GM19099 (cell line): Measurements from ENCODE around the gene SHANK2.

ENCODE experiments used
- POLR2A ChIP-seq: IDR thresholded peaks from 3 replicates; pipeline ENCODE4 v1.6.1; 2011; ENCODE audit warnings: low read depth; ENCODE audit not compliant: insufficient read length; ENCODE audit errors: extremely low read depth

Gene SHANK2

DNA sequence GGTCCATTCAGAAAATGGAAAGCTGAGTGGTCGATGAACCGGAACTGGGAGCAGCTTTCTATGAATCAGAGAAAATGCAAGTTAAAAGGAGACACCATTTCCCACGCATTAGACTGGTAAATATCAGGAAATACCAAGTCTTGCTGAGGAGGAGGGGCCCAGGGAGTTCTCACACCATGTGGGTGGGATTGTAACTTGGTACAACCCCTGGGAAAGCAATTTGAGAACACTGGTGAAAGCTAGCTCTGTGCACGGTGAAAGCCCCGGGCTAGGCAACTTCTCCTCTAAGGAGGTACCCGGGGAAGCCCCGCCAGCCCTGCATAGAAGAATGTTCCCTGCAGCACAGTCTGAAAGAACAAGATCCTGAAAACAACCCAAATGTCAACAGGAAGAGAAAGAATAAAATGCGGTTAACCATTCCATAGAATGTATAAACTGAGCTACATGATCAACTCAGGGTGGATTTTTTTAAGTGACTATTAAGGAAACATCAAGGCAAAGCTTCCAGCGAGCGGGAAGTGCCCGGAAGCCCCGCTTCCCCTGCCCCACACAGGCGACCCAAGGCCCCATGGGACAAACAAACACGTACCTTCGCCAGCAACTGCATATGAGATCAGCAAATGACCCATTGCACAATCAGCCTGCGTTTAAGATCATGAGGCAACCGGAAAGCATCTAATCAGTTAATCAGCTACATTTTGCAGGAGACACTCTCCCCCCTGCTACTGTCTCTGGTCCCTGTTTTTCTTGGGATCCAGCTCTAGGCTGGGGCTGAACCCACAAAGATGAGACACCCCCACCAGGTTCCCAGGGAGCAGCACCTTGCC is 11.3 kb downstream of the SHANK2 start:
- TF ChIP-seq POLR2A: no peak

DNA sequence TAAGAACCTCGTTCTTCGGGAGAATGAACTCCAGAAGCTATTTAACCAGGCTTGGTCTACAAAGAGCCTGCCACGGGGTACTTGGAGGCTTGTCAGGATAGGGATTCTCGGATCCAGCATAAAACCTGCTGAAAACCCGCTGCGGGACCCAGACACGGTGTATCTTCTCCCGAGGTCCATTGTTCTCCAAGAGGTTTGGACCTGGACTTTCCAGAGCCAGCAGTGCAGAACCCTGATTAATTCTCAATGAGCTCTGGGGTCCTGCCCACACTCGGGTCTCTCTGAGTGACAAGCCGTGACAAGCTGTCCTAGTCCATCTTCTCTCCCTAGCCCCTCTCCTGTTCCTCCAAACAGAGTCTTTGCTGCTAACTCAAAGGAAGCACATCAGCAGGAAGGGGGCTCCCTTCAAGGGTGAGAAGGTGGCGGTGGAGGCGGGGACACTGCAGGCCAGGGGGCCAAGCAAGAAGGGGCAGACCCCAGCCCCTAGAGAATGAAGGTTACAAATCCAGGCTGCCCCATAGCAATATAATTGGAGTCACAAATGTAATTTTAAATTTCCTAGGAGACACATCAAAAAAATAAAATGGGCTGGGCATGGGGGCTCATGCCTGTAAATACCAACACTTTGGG is 12.2 kb downstream of the SHANK2 start:
- no peak for TF ChIP-seq POLR2A

DNA sequence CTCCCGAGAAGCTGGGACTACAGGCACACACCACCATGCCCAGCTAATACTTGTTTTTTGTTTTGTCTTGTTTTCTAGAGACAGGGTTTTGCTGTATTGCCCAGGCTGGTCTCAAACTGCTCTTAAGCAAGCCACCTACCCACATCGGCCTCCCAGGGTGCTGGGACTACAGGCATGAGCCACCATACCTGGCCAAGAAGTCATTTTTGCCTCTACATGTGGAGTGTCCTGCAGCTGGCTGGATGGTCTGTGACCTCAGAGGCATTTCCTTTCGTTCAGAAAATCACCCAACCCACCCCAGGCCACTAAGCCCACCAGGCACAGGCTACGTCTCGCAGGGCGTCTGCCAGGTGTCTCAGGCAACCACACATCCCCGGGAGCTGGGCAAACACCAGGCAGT is 12.8 kb downstream of the SHANK2 start:
- TF ChIP-seq POLR2A: no peak

DNA sequence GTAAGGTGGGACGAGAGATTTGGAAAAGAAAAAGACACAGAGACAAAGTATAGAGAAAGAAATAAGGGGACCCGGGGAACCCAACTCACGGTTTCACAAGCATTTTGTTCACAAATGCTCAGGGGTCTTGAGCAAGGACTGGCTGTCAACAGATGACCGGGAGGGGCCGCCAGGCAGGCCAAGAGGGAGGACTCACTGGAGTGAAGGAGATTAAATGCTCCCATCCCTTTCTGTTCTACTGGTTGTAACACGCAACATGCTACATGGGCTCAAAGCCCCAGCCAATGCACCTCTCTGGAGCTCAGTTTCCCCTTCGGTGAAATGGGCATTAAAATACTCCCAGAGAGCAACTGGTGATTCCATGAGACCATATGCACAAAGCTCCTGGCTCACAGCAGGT is 13.4 kb downstream of the SHANK2 start:
- TF ChIP-seq POLR2A: no peak

DNA sequence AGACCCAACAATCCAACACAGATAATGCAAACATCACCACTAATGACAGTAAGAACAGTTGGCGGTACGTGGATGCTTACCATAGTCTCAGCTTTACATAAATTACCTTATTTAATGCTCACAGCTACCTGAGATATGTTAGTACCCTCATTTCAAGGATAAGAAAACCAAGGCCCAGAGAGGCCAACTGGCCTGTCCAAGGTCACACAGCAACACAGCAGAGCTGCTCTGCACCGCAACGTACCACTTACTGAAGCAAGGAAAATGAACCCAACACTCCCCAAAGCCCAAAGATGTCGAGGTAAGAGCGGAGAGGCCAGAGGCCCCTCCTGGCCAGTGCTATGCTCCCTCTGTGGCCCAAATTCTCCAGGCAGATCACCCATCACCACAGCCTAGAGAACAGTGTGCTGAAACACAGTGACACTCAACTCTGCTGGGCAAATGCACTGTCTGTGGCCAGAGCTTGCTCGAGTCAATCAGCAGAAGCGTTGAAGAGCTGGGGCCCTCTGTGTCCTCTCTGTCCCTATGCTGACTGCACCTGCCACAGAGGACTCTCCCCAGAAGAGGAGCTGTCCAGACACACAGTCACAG is 14.0 kb downstream of the SHANK2 start:
- TF ChIP-seq POLR2A: no peak

DNA sequence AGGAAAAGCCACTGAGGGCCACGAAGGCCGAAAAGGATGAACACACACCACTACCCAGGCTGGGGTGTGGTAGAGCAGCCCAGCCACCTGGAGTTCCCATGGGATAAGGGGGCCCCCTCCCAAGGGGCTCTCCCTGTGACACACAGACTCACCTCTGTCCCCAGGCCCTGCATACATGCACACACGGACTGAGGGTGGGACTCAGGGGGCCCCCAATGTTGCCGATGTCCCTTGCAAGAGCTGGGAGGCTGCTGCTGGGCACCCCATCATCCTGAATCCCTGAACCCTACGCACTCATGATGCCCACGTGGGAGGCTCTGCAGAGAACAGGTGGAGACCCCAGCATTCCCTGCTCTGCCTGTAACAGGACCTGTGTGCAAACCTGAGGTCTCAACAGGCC is 14.5 kb downstream of the SHANK2 start:
- no peak for TF ChIP-seq POLR2A

DNA sequence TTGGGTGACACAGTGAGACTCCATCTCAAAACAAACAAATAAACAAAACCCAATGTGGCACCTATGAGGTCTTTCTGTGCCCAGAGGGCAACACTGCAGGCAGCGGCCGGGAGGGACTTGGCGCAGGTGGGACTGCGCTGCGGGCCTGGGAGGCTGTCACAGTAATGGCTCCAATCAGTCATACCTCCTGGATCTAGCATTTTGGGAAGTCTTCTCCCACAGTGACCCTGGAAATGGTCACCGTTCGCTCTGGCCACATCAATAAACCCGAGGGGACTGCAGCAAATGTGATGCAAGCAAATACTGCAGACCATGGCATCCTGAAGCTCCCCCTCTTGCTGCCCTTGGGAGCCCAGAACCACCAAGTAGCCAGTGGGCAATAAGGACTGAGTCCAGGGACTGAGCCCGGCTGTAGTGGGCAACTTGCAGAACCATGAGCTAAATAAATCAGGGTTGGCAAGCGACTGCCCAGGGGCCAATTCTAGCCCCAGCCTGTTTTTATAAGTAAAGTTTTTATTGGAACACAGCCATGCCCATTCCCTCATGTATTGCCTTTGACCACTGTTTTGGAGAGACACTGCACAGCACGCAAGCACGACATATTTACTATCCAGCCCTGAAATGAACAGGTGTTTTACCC is 15.4 kb downstream of the SHANK2 start:
- TF ChIP-seq POLR2A: no peak

DNA sequence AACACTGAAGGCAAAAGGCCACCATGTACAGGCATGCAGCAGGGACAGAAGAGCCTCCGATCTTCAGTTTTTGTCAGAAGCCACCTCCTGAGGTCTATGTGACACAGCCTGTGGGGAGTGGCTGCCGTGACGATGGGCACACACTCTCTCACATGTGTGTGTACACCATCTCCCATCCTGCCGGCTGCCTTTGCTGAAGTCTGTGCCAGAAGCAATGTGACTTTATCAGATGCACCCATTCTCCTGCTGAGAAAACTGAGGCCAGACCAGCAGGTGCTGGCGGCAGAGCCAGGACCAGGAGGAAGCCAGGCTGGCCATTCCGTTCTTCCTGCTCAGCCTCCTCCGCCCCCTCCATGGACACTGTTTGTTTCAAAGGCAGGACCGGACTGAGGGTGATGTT is 16.7 kb downstream of the SHANK2 start:
- no peak for TF ChIP-seq POLR2A

DNA sequence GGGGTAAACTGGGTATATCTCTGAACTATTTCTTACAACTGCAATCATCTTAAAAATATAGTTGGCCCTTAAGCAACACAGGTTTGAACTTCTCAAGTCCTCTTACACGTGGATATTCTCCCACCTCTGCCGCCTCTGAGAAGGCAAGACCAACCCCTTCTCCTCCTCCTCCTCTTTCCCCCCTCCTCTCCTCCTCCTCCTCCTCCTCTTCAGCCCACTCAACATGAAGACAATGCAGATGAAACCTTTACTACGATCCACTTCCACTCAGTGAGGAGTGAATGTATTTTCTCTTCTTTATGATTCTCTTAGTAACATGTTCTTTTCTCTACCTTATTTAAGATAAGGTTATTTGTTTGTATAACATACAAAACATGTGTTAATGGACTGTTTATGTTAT is 20.0 kb downstream of the SHANK2 start:
- no peak for TF ChIP-seq POLR2A

DNA sequence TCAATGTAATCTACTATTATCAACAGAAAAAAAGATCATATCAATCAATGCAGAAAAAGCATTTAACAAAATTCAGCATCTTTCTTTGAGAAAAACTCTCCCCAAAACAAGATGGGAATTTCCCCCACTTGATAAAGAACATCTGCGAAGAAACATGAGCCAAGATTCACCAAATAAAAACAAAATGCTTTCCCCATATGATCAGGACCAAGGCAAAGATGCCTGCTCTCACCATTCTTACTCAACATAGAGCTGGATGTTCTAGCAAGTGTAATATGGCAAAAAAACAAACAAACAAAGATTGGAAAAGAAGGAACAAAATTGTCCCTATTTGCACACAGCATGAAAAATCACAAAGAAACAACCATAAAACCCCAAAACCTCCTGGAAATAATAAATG is 23.4 kb downstream of the SHANK2 start:
- no peak for TF ChIP-seq POLR2A

DNA sequence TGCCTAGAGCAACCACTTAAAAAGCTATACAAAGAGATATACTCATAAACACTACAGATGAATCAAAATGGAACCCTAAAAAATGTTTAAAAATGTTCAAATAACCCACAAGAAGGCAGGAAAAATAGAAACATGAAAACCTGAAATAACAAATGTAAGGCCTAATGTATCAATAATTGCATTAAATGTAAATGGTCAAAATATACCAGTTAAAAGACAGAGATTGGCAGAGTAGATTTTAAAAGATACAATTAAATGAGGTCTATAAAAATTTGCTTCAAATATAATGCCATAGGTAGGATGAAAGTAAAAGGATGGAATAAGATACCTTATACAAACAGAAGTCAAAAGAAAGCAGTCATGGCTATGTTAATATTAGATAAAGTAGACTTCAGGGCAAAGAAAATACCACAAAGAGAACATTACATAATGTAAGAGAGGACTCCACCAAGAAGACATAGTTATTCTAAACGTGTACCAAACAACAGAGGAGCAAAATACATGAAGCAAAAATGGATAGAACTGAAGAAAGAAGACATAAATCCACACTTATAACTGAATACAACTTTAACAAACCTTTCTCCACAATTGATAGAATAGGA is 25.2 kb downstream of the SHANK2 start:
- TF ChIP-seq POLR2A: no peak

DNA sequence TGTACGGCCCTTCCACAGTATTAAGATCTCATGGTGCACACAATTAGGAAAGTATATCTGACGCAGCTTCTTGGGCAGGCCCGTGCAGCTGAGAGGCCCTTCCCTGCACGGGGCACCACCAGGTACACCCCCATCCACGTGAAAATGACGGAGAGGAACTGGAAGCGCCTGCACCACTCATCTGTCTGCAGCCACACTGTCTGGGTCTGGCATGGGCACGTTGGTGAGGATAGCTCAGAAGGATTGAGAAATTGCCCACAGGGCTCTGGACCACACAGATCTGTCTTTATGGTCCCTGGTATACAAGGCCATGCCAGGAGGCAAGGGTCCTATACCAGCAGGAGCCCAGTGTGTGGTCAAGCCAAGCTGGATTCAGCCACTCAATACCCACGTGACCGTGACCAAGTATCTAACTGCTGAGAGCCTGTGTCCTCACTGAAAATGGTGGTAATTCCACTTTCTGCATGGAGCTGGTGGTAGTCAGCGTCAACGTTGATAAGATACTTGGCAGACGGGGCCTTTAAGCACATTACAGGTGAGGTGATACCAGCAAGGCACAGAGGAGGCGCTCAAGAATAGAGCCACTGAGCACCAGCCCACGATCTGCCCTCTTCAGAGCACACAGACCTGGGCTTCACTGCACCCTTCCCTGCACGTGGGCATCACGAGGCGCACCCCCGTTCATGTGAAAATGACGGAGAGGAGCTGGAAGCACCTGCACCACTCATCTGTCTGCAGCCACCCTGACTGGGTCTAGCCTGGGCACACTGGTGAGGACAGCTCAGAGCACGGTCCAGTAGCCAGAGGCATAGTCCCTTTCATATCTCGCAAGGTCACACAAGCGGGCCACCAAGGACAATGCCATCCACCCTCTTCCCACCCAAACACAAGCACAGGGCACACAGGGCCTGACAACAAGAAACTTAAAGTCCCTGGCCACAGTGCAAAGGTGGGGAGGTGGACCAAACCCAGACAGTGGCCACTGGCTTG is 28.4 kb downstream of the SHANK2 start:
- no peak for TF ChIP-seq POLR2A

DNA sequence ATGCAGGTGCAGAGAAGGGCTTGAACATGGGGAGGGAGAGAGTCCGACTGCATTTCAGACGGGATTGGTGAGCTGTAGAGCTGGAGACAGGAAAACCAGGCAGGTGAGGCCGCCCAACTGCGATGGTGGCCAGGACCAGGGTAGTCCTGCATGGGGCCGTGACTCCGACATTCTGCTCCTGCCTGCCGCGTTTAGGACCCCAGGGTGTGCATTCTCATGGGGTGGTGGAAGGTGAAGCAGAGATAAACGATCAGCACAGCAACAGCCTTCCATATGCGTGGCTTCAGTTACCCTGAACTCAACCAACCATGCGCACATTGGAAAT is 29.3 kb downstream of the SHANK2 start:
- TF ChIP-seq POLR2A: no peak

DNA sequence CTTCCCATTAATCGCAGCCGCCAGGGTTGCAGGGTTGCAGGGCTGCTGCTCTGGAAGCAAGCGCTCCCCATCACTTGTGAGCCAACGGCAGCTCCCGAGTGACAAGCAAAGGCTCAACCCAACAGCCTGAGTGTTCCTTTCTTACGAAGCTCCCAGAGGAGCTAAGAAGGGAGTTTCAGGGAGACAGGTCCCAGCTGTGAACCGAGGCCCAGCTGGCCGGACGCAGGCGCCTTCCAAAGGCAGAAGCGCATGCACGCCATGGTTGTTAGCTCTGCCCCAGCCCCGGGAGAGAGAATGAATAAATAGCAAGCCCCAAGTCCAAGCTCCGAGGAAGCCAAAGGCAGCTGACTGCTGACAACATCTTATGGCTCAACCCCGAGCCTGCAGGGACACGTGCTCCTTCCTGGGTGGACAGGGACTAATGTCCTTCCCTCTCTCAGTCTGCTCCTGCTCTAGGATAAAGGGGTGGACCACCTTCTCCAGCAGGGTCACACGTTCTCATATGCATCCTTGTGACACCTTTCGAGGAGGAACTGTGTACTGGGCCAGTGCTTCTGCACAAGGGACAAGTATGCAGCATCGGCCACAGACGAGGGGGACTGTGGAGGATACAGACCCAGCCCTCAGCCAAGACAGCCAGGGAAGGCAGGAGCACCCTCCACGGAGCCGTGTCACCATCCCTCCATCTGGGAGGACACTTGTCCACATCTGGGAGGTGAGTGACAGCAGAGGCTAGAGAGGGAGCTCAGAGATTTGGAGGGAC is 29.9 kb downstream of the SHANK2 start:
- TF ChIP-seq POLR2A: no peak

DNA sequence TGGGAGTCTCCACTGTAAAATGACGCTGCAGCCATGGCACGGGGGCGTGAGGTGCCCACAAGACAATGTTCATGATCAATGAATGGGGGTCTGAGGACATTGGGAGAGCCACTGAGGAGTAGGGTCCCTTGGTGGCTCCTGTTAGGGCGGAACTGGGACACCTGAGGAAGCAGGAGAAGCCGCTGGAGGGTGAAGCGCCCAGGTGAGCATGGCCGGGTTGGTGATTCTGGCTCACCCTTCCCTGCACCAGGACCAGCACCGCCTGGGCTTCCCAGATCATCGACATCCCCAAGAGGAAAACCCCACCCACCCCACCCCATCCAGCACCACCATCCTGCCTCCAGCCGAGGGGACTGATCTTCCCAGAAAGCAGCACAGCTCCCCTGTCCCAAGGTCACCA is 30.6 kb downstream of the SHANK2 start:
- TF ChIP-seq POLR2A: no peak
